ENCODE measurements around the gene RETN. TPM values are rescaled to one million over a fixed set of nuclear protein-coding genes. Genes with fewer than 3 reads are reported as not detected.

RETN gene
- total and polyA plus RNA-seq, 2 experiments from 2014 or later: not detected

- Mint-ChIP-seq H3K4me3 (no peak overlapping the region), H3K27me3 (ENCODE audit: insufficient read depth, low read depth, poor library complexity) (peaks cover 9% of the 10 kb centered on the region), H3K27ac (no peak overlapping the region), H3K36me3 (ENCODE audit: low read depth) (no peaks in the 10 kb centered on the region), H3K4me1 (no peaks in the 10 kb centered on the region), H3K9me3 (peaks cover 6% of the 10 kb centered on the region; the same call in 2 of the 3 replicates)
- Histone ChIP-seq H4K20me1 (replicated peaks; ENCODE audit: insufficient read depth) (no peaks in the 10 kb centered on the region), H3K9me2 (ENCODE audit: insufficient read depth) (no peaks in the 10 kb centered on the region), H3K36me3 (ENCODE audit: insufficient read depth) (no peaks in the 10 kb centered on the region), H2AFZ (no peak overlapping the region), H3F3A (replicated peaks; ENCODE audit: low read depth) (no peaks in the 10 kb centered on the region), H3K4me1 (ENCODE audit: insufficient read depth) (no peaks in the 10 kb centered on the region), H3K79me2 (replicated peaks; ENCODE audit: insufficient read depth) (no peaks in the 10 kb centered on the region), H3K4me2 (no peak overlapping the region), H3K27me3 (ENCODE audit: insufficient read depth) (peaks cover 6% of the 10 kb centered on the region; the same call in 1 of the 2 replicates), H3K4me3 (no peak overlapping the region), H3K27ac (ENCODE audit: low read depth) (no peak overlapping the region)
- ATAC-seq (no peak), DNase-seq (ENCODE audit: low spot score) (no peak)
- TF ChIP-seq CREB1 (CRISPR knock-in tag; IDR thresholded peaks at IDR 0.05; ENCODE audit: low read depth) (no peak), ETS1 (IDR thresholded peaks at IDR 0.05) (no peak), EZH2phosphoT487 (IDR thresholded peaks at IDR 0.05; ENCODE audit: unreplicated experiment) (no peak), CTCF (conservative IDR thresholded peaks at IDR 0.05; ENCODE audit: low read depth in 2 of 2) (no peak), STAT1 (IDR thresholded peaks at IDR 0.05; ENCODE audit: unreplicated experiment) (no peak), EZH2 (IDR thresholded peaks at IDR 0.05; ENCODE audit: low read depth, unreplicated experiment) (no peak), NANOG (IDR thresholded peaks at IDR 0.05; ENCODE audit: borderline replicate concordance) (no peak), ZNF331 (CRISPR knock-in tag; IDR thresholded peaks at IDR 0.05; ENCODE audit: low read depth) (no peak), JUNB (IDR thresholded peaks at IDR 0.05; ENCODE audit: unreplicated experiment) (no peak)
Observed at GRCh38 chr19:7662657-7663056, 6.2 kb upstream of the RETN start.

DNA sequence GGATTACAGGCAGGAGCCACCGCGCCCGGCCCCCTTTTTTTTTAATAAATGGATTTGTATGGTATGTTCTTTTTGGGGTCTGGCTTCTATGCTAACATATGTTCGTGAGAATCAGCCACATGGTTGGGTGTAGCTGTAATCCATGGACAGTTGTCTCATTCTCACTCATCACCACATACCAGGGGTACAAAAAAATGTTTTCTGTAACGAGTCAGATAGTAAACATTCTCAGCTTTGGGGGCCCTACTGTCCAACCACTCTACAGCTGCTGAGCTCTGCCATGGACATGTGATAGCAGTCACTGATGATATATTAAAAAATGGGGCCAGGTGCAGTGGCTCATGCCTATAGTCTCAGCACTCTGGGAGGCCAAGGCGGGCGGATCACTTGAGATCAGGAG lies 5.1 kb upstream of the RETN start:
- ATAC-seq: no peak
- Mint-ChIP-seq H3K27ac (no peak overlapping the region), H3K4me3 (no peak overlapping the region), H3K36me3 (ENCODE audit: low read depth) (no peaks in the 10 kb centered on the region), H3K9me3 (peaks cover 6% of the 10 kb centered on the region; the same call in 2 of the 3 replicates), H3K4me1 (no peaks in the 10 kb centered on the region), H3K27me3 (ENCODE audit: insufficient read depth, low read depth, poor library complexity) (peaks cover 12% of the 10 kb centered on the region)
- no peak overlapping the region for H2AFZ ChIP-seq
- H4K20me1 ChIP-seq (replicated peaks; ENCODE audit: insufficient read depth): no peaks in the 10 kb centered on the region
- no peak overlapping the region for H3K4me3 ChIP-seq
- H3K4me2 ChIP-seq: no peak overlapping the region
- H3K4me1 ChIP-seq (ENCODE audit: insufficient read depth): no peaks in the 10 kb centered on the region
- H3F3A ChIP-seq (replicated peaks; ENCODE audit: low read depth): no peaks in the 10 kb centered on the region
- H3K27ac ChIP-seq (ENCODE audit: low read depth): no peak overlapping the region
- no peak for DNase-seq (ENCODE audit: low spot score)
- H3K9me2 ChIP-seq (ENCODE audit: insufficient read depth): no peaks in the 10 kb centered on the region
- peaks cover 15% of the 10 kb centered on the region for H3K27me3 ChIP-seq (ENCODE audit: insufficient read depth)
- H3K79me2 ChIP-seq (replicated peaks; ENCODE audit: insufficient read depth): no peaks in the 10 kb centered on the region
- H3K36me3 ChIP-seq (ENCODE audit: insufficient read depth): no peaks in the 10 kb centered on the region
- TF ChIP-seq NANOG (IDR thresholded peaks at IDR 0.05; ENCODE audit: borderline replicate concordance) (no peak), ZNF331 (CRISPR knock-in tag; IDR thresholded peaks at IDR 0.05; ENCODE audit: low read depth) (no peak), CTCF (conservative IDR thresholded peaks at IDR 0.05; ENCODE audit: low read depth in 2 of 2) (no peak), ZNF114 (CRISPR knock-in tag; IDR thresholded peaks at IDR 0.05) (no peak), STAT1 (IDR thresholded peaks at IDR 0.05; ENCODE audit: unreplicated experiment) (no peak)
- TF ChIP-seq, protein P1, sequence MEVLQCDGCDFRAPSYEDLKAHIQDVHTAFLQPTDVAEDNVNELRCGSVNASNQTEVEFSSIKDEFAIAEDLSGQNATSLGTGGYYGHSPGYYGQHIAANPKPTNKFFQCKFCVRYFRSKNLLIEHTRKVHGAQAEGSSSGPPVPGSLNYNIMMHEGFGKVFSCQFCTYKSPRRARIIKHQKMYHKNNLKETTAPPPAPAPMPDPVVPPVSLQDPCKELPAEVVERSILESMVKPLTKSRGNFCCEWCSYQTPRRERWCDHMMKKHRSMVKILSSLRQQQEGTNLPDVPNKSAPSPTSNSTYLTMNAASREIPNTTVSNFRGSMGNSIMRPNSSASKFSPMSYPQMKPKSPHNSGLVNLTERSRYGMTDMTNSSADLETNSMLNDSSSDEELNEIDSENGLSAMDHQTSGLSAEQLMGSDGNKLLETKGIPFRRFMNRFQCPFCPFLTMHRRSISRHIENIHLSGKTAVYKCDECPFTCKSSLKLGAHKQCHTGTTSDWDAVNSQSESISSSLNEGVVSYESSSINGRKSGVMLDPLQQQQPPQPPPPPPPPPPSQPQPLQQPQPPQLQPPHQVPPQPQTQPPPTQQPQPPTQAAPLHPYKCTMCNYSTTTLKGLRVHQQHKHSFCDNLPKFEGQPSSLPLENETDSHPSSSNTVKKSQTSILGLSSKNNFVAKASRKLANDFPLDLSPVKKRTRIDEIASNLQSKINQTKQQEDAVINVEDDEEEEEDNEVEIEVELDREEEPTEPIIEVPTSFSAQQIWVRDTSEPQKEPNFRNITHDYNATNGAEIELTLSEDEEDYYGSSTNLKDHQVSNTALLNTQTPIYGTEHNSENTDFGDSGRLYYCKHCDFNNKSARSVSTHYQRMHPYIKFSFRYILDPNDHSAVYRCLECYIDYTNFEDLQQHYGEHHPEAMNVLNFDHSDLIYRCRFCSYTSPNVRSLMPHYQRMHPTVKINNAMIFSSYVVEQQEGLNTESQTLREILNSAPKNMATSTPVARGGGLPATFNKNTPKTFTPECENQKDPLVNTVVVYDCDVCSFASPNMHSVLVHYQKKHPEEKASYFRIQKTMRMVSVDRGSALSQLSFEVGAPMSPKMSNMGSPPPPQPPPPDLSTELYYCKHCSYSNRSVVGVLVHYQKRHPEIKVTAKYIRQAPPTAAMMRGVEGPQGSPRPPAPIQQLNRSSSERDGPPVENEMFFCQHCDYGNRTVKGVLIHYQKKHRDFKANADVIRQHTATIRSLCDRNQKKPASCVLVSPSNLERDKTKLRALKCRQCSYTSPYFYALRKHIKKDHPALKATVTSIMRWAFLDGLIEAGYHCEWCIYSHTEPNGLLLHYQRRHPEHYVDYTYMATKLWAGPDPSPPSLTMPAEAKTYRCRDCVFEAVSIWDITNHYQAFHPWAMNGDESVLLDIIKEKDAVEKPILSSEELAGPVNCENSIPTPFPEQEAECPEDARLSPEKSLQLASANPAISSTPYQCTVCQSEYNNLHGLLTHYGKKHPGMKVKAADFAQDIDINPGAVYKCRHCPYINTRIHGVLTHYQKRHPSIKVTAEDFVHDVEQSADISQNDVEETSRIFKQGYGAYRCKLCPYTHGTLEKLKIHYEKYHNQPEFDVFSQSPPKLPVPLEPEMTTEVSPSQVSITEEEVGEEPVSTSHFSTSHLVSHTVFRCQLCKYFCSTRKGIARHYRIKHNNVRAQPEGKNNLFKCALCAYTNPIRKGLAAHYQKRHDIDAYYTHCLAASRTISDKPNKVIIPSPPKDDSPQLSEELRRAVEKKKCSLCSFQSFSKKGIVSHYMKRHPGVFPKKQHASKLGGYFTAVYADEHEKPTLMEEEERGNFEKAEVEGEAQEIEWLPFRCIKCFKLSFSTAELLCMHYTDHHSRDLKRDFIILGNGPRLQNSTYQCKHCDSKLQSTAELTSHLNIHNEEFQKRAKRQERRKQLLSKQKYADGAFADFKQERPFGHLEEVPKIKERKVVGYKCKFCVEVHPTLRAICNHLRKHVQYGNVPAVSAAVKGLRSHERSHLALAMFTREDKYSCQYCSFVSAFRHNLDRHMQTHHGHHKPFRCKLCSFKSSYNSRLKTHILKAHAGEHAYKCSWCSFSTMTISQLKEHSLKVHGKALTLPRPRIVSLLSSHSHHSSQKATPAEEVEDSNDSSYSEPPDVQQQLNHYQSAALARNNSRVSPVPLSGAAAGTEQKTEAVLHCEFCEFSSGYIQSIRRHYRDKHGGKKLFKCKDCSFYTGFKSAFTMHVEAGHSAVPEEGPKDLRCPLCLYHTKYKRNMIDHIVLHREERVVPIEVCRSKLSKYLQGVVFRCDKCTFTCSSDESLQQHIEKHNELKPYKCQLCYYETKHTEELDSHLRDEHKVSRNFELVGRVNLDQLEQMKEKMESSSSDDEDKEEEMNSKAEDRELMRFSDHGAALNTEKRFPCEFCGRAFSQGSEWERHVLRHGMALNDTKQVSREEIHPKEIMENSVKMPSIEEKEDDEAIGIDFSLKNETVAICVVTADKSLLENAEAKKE (CRISPR knock-in tag; IDR thresholded peaks at IDR 0.05): no peak
